HK-2 (cell line): Measurements from ENCODE around the gene COLGALT1.

Experiments used
- DNase-seq: peaks from one replicate; pipeline ENCODE4 v3.0.0-alpha.2; 2018; ENCODE audit not compliant: unreplicated experiment

COLGALT1 gene

GRCh38 chr19:17598953-17599352 is 43.5 kb downstream of the COLGALT1 start:
- DNase-seq: no peak

- DNase-seq: no peak
Measured at GRCh38 chr19:17599780-17600179, 44.3 kb downstream of the COLGALT1 start.

GRCh38 chr19:17601683-17602082 is 46.2 kb downstream of the COLGALT1 start:
- no peak for DNase-seq

GRCh38 chr19:17602217-17602616 is 46.8 kb downstream of the COLGALT1 start:
- no peak for DNase-seq

GRCh38 chr19:17602872-17603510 is 47.5 kb downstream of the COLGALT1 start:
- no peak for DNase-seq

- no peak for DNase-seq
Measured at GRCh38 chr19:17604372-17605025, 49.0 kb downstream of the COLGALT1 start.

GRCh38 chr19:17605117-17605516 is 49.7 kb downstream of the COLGALT1 start:
- DNase-seq: no peak

GRCh38 chr19:17605761-17606589 is 50.5 kb downstream of the COLGALT1 start:
- peak; percentile 92 for DNase-seq

- no peak for DNase-seq
Measured at GRCh38 chr19:17606590-17607185, 51.2 kb downstream of the COLGALT1 start.

- DNase-seq: no peak
Measured at GRCh38 chr19:17607936-17608335, 52.5 kb downstream of the COLGALT1 start.

GRCh38 chr19:17610384-17610783 is 54.9 kb downstream of the COLGALT1 start:
- DNase-seq: no peak

GRCh38 chr19:17611462-17612244 is 56.2 kb downstream of the COLGALT1 start:
- DNase-seq: no peak

GRCh38 chr19:17614476-17614875 is 59.0 kb downstream of the COLGALT1 start:
- DNase-seq: no peak

GRCh38 chr19:17615889-17616685 is 60.6 kb downstream of the COLGALT1 start:
- DNase-seq: no peak

GRCh38 chr19:17616686-17616960 is 61.2 kb downstream of the COLGALT1 start:
- DNase-seq: no peak

- DNase-seq: peak; percentile 11
Measured at GRCh38 chr19:17616961-17617806, 61.7 kb downstream of the COLGALT1 start.

- DNase-seq: no peak
Measured at GRCh38 chr19:17617807-17618192, 62.4 kb downstream of the COLGALT1 start.

GRCh38 chr19:17618281-17618903 is 62.9 kb downstream of the COLGALT1 start:
- no peak for DNase-seq

- no peak for DNase-seq
Measured at GRCh38 chr19:17618936-17619335, 63.5 kb downstream of the COLGALT1 start.

GRCh38 chr19:17620696-17621095 is 65.2 kb downstream of the COLGALT1 start:
- no peak for DNase-seq
